Neuronal stem cell (in vitro differentiated cells): ENCODE measurements around the gene S1PR4.

ENCODE experiments used
- DNase-seq: peaks from one replicate; pipeline ENCODE4 v3.0.0-alpha.2; 2013; ENCODE audit warnings: low spot score
- H2AFZ ChIP-seq: one replicate; pipeline ENCODE4 v1.6.1; 2013; ENCODE audit warnings: mild to moderate bottlenecking, low read length, inconsistent platforms
- H2AK5ac ChIP-seq: 2 replicates; pipeline ENCODE4 v1.6.1; 2013; ENCODE audit warnings: low read depth, mild to moderate bottlenecking, inconsistent platforms, low read length, moderate library complexity, mixed read lengths
- H2BK120ac ChIP-seq: 2 replicates; pipeline ENCODE4 v1.6.1; 2013; ENCODE audit warnings: low read depth, mild to moderate bottlenecking, inconsistent platforms, low read length, moderate library complexity, mixed read lengths
- H2BK12ac ChIP-seq: one replicate; pipeline ENCODE4 v1.6.1; 2013; ENCODE audit warnings: low read length, inconsistent platforms
- H2BK15ac ChIP-seq: 2 replicates; pipeline ENCODE4 v1.6.1; 2013; ENCODE audit warnings: mild to moderate bottlenecking, low read length, inconsistent platforms, mixed read lengths
- H2BK5ac ChIP-seq: one replicate; pipeline ENCODE4 v1.6.1; 2013; ENCODE audit warnings: inconsistent platforms, mild to moderate bottlenecking, low read length, moderate library complexity
- H3K14ac ChIP-seq: one replicate; pipeline ENCODE4 v1.6.1; 2013; ENCODE audit warnings: low read length, inconsistent platforms
- H3K18ac ChIP-seq: 2 replicates; pipeline ENCODE4 v1.6.1; 2013; ENCODE audit warnings: low read length, inconsistent platforms
- H3K23ac ChIP-seq: 2 replicates; pipeline ENCODE4 v1.6.1; 2013; ENCODE audit warnings: low read depth, mild to moderate bottlenecking, mixed read lengths, low read length, inconsistent platforms; ENCODE audit not compliant: poor library complexity
- H3K27ac ChIP-seq: replicated peaks from 3 replicates; pipeline ENCODE4 v1.5.1; 2013; ENCODE audit warnings: low read length, inconsistent platforms
- H3K27me3 ChIP-seq, 3 experiments: 2 replicates each; pipeline ENCODE4 v1.6.1; 2013; ENCODE audit warnings: low read length in 3 of 3, mild to moderate bottlenecking in 2 of 3, inconsistent platforms in 1 of 3, low read depth in 1 of 3, mixed read lengths in 1 of 3, moderate library complexity in 1 of 3; ENCODE audit not compliant: control insufficient read depth in 3 of 3, insufficient read depth in 3 of 3
- H3K36me3 ChIP-seq, 2 donors: replicated peaks in 1 of 2; 2 replicates each; pipeline ENCODE4 v1.6.1; 2013; ENCODE audit warnings: low read length in 2 of 2; ENCODE audit not compliant: control insufficient read depth in 2 of 2, insufficient read depth in 2 of 2
- H3K4ac ChIP-seq: 2 replicates; pipeline ENCODE4 v1.6.1; 2013; ENCODE audit warnings: inconsistent platforms, mild to moderate bottlenecking, low read length, moderate library complexity
- H3K4me1 ChIP-seq, 2 donors: 1 replicate in 1 of 2; 2 replicates in 1 of 2; pipeline ENCODE4 v1.6.1; 2013; ENCODE audit warnings: low read length in 2 of 2, low read depth in 1 of 2; ENCODE audit not compliant: control insufficient read depth in 2 of 2, insufficient read depth in 1 of 2
- H3K4me2 ChIP-seq: one replicate; pipeline ENCODE4 v1.6.1; 2013; ENCODE audit warnings: mild to moderate bottlenecking, low read length, inconsistent platforms; ENCODE audit not compliant: insufficient read depth, poor library complexity, severe bottlenecking
- H3K4me3 ChIP-seq, 2 donors: 2 replicates each; pipeline ENCODE4 v1.5.1; 2013; ENCODE audit warnings: low read length in 2 of 2, mild to moderate bottlenecking in 2 of 2, inconsistent platforms in 1 of 2, moderate library complexity in 1 of 2
- H3K79me1 ChIP-seq: one replicate; pipeline ENCODE4 v1.6.1; 2013; ENCODE audit warnings: low read depth, mild to moderate bottlenecking, inconsistent platforms, low read length, moderate library complexity
- H3K9ac ChIP-seq: one replicate; pipeline ENCODE4 v1.6.1; 2013; ENCODE audit warnings: mild to moderate bottlenecking, low read depth, low read length, inconsistent platforms; ENCODE audit not compliant: poor library complexity
- H3K9me3 ChIP-seq, 2 donors: replicated peaks in 1 of 2; 2 replicates each; pipeline versions ENCODE3 to v1.6.1; 2013; ENCODE audit warnings: low read length in 2 of 2, mild to moderate bottlenecking in 2 of 2, inconsistent platforms in 1 of 2, low read depth in 1 of 2, mixed read lengths in 1 of 2, moderate library complexity in 1 of 2; ENCODE audit not compliant: control insufficient read depth in 2 of 2, insufficient read depth in 1 of 2
- H4K8ac ChIP-seq: one replicate; pipeline ENCODE4 v1.6.1; 2013; ENCODE audit warnings: low read depth, mild to moderate bottlenecking, inconsistent platforms, low read length, moderate library complexity
- H4K91ac ChIP-seq: one replicate; pipeline ENCODE4 v1.6.1; 2013; ENCODE audit warnings: low read length, low read depth, mild to moderate bottlenecking, inconsistent platforms; ENCODE audit not compliant: poor library complexity
- WGBS, 2 donors: extraction: QIAGEN DNeasy Blood & Tissue Kit; methylation state at CpG; one replicate each; pipeline ENCODE4 v1.1.7; 2013; ENCODE audit warnings: missing lambda C conversion rate in 2 of 2, mixed read lengths in 1 of 2; ENCODE audit not compliant: insufficient read length in 2 of 2, insufficient replicate concordance in 1 of 2; ENCODE audit errors: extremely low coverage in 2 of 2; 5-methylcytosine and 5-hydroxymethylcytosine counted together

Gene S1PR4

DNA sequence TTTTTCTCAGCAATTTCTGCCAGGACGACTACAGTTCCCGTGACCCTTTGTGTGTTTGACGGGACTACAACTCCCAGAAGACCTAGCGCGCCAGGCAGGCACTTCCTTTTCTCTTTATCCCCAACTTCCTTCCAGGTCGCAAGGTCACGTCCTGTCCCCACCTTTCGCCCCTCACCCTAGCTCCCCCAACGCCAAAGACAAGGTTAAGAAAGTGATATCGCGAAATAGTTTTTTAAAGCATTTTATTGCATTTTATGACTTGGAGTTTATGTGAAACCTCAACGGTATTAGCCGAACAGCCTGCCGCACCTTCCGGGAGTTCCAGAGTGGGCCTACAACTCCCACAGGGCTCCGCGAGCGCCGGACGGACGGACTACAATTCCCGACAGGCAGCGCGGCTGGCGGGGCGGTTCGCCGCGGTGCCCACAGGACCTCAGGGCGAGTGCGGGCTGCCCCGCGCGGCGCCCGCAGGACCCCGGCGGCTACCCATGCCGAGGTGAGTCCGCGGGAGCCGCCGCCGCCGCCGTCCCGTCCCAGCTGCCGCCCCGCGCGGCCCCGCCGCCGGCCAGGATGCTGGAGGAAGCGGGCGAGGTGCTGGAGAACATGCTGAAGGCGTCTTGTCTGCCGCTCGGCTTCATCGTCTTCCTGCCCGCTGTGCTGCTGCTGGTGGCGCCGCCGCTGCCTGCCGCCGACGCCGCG, 7.0 kb downstream of the S1PR4 start, which contains the start of gene NCLN:
Gene NCLN (plus strand): TSS at position 470 of the 699 bp plus-strand sequence. CDS start 101 bp downstream, at position 571.
- Histone ChIP-seq H2AFZ (peak within 1 kb of the TSS; percentile 96), H3K4me2 (peak within 1 kb of the TSS; percentile 93), H3K14ac (peak within 1 kb of the TSS; percentile 71), H3K9ac (peak within 1 kb of the TSS; percentile 99), H3K36me3 (peaks cover 6 to 7% of the 10 kb centered on the region in 2 donors), H3K4me3 (peak within 1 kb of the TSS; percentile 75 to 94), H2BK120ac (no peak within 1 kb of the TSS), H2BK5ac (peak within 1 kb of the TSS; percentile 90), H3K23ac (peak within 1 kb of the TSS; percentile 98), H3K27me3 (no peaks in the 10 kb centered on the region), H3K4me1 (peaks cover 6 to 12% of the 10 kb centered on the region in 2 donors), H2BK15ac (peak within 1 kb of the TSS; percentile 43), H3K4ac (peak within 1 kb of the TSS; percentile 93), H4K91ac (no peak within 1 kb of the TSS), H4K8ac (peak within 1 kb of the TSS; percentile 43), H2AK5ac (peak within 1 kb of the TSS; percentile 91), H2BK12ac (no peak within 1 kb of the TSS), H3K18ac (peak within 1 kb of the TSS; percentile 93), H3K79me1 (peaks cover 37% of the 10 kb centered on the region), H3K9me3 (no peaks in the 10 kb centered on the region), H3K27ac (no peak within 1 kb of the TSS)
- peak; percentile 96 for DNase-seq
- WGBS, 2 donors, result no CpG with 5 or more reads among the region's 69 CpGs

- peak overlapping the region; percentile 93 for H3K18ac ChIP-seq
- H2AK5ac ChIP-seq, result peak overlapping the region; percentile 91
- H3K27me3 ChIP-seq, result no peaks in the 10 kb centered on the region
- peak overlapping the region; percentile 99 for H3K9ac ChIP-seq
- H3K23ac ChIP-seq, result peak overlapping the region; percentile 98
- H3K4ac ChIP-seq, result peak overlapping the region; percentile 93
- no CpG with 5 or more reads among the region's 38 CpGs for WGBS, 2 donors
- H3K36me3 ChIP-seq, result peaks cover 6 to 7% of the 10 kb centered on the region in 2 donors
- peak overlapping the region; percentile 75 to 94 for H3K4me3 ChIP-seq
- H2BK12ac ChIP-seq, result no peak overlapping the region
- H2BK15ac ChIP-seq, result peak overlapping the region; percentile 43
- H3K4me1 ChIP-seq, result peaks cover 6 to 12% of the 10 kb centered on the region in 2 donors
- H3K14ac ChIP-seq, result peak overlapping the region; percentile 71
- DNase-seq, result no peak
- H3K27ac ChIP-seq, result no peak overlapping the region
- H3K79me1 ChIP-seq, result peaks cover 42% of the 10 kb centered on the region
- H4K91ac ChIP-seq, result no peak overlapping the region
- peak overlapping the region; percentile 90 for H2BK5ac ChIP-seq
- H2BK120ac ChIP-seq, result no peak overlapping the region
- peak overlapping the region; percentile 96 for H2AFZ ChIP-seq
- H4K8ac ChIP-seq, result peak overlapping the region; percentile 43
- peak overlapping the region; percentile 93 for H3K4me2 ChIP-seq
- no peaks in the 10 kb centered on the region for H3K9me3 ChIP-seq
These were observed 7.7 kb downstream of the S1PR4 start for GRCh38 chr19:3186160-3186688.

DNA sequence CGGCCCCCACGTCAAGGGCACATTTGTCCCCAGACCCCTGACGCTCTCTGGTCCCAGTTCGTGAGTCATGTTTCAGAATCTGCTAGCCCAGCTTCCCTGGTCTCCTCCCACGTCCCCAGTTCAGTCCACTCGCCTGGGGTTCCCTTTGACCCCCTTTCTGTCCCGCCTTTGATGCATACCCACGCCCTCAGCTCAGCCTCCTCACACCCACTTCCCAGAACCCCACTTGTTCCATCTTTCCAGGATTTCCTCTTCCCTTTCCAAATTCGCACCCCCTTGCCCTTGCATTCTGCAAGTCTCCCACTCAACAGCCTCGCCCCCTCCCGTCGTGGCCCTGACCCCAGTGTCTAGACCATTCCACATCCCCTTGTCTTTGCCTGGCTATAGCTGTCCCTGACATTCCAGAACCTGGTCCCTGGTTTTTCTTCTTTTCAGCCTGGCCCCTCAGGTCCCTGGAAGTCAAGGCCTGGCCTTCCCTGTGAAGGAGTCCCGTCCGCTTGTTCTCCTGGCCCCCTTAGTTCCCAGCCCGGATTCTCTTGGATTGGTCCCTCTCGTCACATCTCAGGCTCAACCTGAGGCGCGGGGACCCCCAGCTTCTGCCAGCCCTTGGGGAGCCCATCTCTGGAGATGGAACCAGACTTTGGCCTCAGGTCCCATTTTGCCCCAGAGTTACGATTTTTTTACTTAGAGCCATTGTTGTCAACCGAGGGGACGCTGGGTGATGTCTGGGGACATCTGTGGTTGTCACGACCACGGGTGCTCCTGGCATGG, 8.5 kb downstream of the S1PR4 start:
- Histone ChIP-seq H3K27me3 (no peaks in the 10 kb centered on the region), H3K4me1 (peaks cover 6 to 12% of the 10 kb centered on the region in 2 donors), H3K36me3 (peaks cover 6 to 11% of the 10 kb centered on the region in 2 donors), H4K8ac (peak overlapping the region; percentile 30), H2BK120ac (no peak overlapping the region), H3K9me3 (no peaks in the 10 kb centered on the region), H3K79me1 (peaks cover 43% of the 10 kb centered on the region), H2BK12ac (no peak overlapping the region), H3K14ac (peak overlapping the region; percentile 99), H3K9ac (peak overlapping the region; percentile 99), H2AFZ (no peak overlapping the region), H4K91ac (no peak overlapping the region), H3K23ac (no peak overlapping the region), H2BK15ac (no peak overlapping the region), H3K4me2 (peak overlapping the region; percentile 93), H2BK5ac (no peak overlapping the region), H3K27ac (no peak overlapping the region), H3K4me3 (peak overlapping the region; percentile 75 to 94), H2AK5ac (peak overlapping the region; percentile 10), H3K18ac (no peak overlapping the region), H3K4ac (peak overlapping the region; percentile 37)
- no CpG with 5 or more reads among the region's 23 CpGs for WGBS, 2 donors
- DNase-seq, result no peak
